ENCODE data around the gene JPT1.
"Not testable (repeated sequence)": the region's sequence is repeated elsewhere in the genome, so short reads cannot be mapped to it uniquely, and the experiment has no call there.

JPT1 gene

DNA sequence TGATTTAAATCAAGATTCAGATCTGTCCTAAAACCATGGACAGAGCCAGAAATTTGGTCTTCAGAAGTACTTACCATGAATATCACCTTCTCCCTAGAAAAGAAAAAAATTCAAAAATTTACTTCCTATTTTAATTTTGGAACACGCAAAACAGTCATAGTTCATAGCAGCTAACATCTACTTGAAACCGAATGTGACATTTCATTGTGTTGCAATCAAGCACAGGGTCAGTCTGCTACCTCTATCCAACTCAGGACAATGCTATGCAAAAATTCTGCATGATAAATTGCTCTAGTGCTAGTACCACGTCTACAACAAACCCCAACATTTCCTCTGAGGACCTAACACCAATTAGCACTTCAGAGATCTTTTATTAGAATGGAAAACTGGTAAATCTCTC, 7.7 kb downstream of the JPT1 start:
- DNase-seq (ENCODE audit: low read depth), result no peak
- H3K4me3 ChIP-seq (ENCODE audit: control insufficient read depth, low read depth, low read length), result no peak overlapping the region
- TF ChIP-seq, protein P1, sequence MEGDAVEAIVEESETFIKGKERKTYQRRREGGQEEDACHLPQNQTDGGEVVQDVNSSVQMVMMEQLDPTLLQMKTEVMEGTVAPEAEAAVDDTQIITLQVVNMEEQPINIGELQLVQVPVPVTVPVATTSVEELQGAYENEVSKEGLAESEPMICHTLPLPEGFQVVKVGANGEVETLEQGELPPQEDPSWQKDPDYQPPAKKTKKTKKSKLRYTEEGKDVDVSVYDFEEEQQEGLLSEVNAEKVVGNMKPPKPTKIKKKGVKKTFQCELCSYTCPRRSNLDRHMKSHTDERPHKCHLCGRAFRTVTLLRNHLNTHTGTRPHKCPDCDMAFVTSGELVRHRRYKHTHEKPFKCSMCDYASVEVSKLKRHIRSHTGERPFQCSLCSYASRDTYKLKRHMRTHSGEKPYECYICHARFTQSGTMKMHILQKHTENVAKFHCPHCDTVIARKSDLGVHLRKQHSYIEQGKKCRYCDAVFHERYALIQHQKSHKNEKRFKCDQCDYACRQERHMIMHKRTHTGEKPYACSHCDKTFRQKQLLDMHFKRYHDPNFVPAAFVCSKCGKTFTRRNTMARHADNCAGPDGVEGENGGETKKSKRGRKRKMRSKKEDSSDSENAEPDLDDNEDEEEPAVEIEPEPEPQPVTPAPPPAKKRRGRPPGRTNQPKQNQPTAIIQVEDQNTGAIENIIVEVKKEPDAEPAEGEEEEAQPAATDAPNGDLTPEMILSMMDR (conservative IDR thresholded peaks at IDR 0.05; ENCODE audit: control insufficient read depth, insufficient read depth, low read depth, low read length), result no peak

- H3K4me3 ChIP-seq (ENCODE audit: control insufficient read depth, low read depth, low read length), result no peak overlapping the region
- TF ChIP-seq, protein P1 (conservative IDR thresholded peaks at IDR 0.05; ENCODE audit: control insufficient read depth, insufficient read depth, low read depth, low read length), result no peak
- DNase-seq (ENCODE audit: low read depth), result no peak
Measured at GRCh38 chr17:75144816-75145512, 9.3 kb downstream of the JPT1 start.

- DNase-seq (ENCODE audit: low read depth), result no peak
- H3K4me3 ChIP-seq (ENCODE audit: control insufficient read depth, low read depth, low read length), result no peak overlapping the region
- TF ChIP-seq, protein P1 (conservative IDR thresholded peaks at IDR 0.05; ENCODE audit: control insufficient read depth, insufficient read depth, low read depth, low read length), result no peak
Measured at GRCh38 chr17:75142236-75142971, 11.9 kb downstream of the JPT1 start.

DNA sequence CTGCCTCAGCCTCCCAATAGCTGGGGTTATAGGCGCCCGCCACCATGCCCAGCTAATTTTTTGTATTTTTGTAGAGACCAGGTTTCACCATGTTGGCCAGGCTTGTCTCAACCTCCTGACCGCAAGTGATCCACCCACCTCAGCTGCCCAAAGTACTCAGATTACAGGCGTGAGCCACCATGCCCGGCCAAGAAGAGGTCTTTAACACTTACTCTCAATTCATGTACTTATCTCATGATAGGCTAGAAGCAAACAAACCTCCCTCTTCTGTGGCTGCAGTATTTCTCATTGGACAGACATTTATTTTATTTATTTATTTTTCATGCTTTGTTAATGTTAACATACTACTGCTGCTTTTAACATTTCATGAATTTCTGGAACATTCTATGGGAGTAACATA, 15.8 kb downstream of the JPT1 start:
- TF ChIP-seq, protein P1 (conservative IDR thresholded peaks at IDR 0.05; ENCODE audit: control insufficient read depth, insufficient read depth, low read depth, low read length), result no peak
- H3K4me3 ChIP-seq (ENCODE audit: control insufficient read depth, low read depth, low read length), result no peak overlapping the region
- DNase-seq (ENCODE audit: low read depth), result no peak

- not testable (repeated sequence) for H3K4me3 ChIP-seq (ENCODE audit: control insufficient read depth, low read depth, low read length); DNase-seq (ENCODE audit: low read depth)
Measured at GRCh38 chr17:75137762-75138161, 16.6 kb downstream of the JPT1 start.

DNA sequence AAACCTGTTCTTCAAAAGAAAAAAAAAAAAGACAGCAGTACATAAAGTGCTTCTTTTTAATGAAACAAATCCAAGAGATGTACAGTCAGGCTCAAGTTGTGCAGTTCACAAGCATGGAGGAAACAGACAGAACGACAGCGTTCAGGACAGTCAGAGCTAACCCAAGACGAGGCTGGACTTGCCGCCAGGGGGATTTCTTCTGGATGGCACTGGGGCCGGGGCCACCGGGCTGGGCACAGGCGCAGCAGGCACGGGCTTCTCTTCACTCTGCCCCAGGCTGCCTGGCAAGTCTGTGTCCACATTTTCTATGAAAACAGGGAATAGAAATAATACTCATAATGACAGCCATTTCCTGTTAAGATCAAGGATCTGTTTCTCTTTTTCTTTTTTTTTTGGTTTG, 18.4 kb downstream of the JPT1 start:
- H3K4me3 ChIP-seq (ENCODE audit: control insufficient read depth, low read depth, low read length), result no peak overlapping the region
- DNase-seq (ENCODE audit: low read depth), result no peak
- TF ChIP-seq, protein P1 (conservative IDR thresholded peaks at IDR 0.05; ENCODE audit: control insufficient read depth, insufficient read depth, low read depth, low read length), result no peak

GRCh38 chr17:75135452-75135851, 18.9 kb downstream of the JPT1 start:
- H3K4me3 ChIP-seq (ENCODE audit: control insufficient read depth, low read depth, low read length), result no peak overlapping the region
- TF ChIP-seq, protein P1 (conservative IDR thresholded peaks at IDR 0.05; ENCODE audit: control insufficient read depth, insufficient read depth, low read depth, low read length), result no peak
- DNase-seq (ENCODE audit: low read depth), result no peak

DNA sequence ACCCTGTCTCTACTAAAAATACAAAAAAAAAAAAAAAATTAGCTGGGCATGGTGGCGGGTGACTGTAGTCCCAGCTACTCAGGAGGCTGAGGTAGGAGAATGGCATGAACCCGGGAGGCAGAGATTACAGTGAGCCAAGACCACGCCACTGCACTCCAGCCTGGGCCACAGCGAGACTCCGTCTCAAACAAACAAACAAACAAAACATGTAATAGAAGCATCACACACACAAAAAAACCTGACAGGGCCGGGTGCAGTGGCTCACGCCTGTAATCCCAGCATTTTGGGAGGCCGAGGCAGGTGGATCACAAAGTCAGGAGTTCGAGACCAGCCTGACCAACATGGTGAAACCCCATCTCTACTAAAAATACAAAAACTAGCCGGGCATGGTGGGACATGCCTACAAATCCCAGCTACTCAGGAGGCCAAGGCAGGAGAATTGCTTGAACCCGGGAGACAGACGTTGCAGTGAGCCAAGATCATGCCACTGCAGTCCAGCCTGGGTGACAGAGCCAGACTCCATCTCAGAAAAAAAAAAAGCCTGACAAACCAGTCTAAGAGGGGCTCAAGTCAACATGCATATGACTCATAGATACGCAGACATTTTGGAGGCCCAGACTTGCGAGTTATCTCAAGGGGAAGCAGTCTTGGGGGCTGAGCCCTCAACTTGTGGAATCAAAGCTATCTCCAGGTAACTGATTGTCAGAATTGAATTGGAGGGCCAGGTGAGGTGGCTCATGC, 20.5 kb downstream of the JPT1 start:
- not testable (repeated sequence) for H3K4me3 ChIP-seq (ENCODE audit: control insufficient read depth, low read depth, low read length); DNase-seq (ENCODE audit: low read depth)

Measured in fibroblast of mammary gland (primary cell).